Ovary (tissue), 3 donors: Measurements from ENCODE around the gene SMIM30.

ENCODE experiments used
- CTCF ChIP-seq, 3 donors: fragments of 450-650 bp in 2 of 3; fragments of 200-600 bp in 1 of 3; IDR thresholded peaks; one replicate each; pipeline versions ENCODE4 v1.5.1 to v1.8.0; 2016 to 2022; ENCODE audit warnings: antibody characterized with exemption in 3 of 3, mild to moderate bottlenecking in 1 of 3
- EP300 ChIP-seq: sonication (generic); formaldehyde crosslinking; IDR thresholded peaks from one replicate; pipeline ENCODE4 v1.6.1; 2017; ENCODE audit warnings: antibody characterized with exemption
- POLR2A ChIP-seq: fragments of 450-650 bp; IDR thresholded peaks from one replicate; pipeline ENCODE4 v1.6.1; 2017; ENCODE audit warnings: antibody characterized with exemption, mild to moderate bottlenecking, moderate library complexity
- donor health status: DM: no; HTN: no; CAD: no.

- TF ChIP-seq EP300 (no peak), CTCF (IDR thresholded peaks at IDR 0.05) (no peak), POLR2A (no peak)
Observed at GRCh38 chr7:113093561-113093960, 24.8 kb downstream of the SMIM30 start.
